ENCODE data around the gene LGALS3BP.
"Not testable (repeated sequence)": the region's sequence is repeated elsewhere in the genome, so short reads cannot be mapped to it uniquely, and the experiment has no call there.

Gene LGALS3BP, protein sequence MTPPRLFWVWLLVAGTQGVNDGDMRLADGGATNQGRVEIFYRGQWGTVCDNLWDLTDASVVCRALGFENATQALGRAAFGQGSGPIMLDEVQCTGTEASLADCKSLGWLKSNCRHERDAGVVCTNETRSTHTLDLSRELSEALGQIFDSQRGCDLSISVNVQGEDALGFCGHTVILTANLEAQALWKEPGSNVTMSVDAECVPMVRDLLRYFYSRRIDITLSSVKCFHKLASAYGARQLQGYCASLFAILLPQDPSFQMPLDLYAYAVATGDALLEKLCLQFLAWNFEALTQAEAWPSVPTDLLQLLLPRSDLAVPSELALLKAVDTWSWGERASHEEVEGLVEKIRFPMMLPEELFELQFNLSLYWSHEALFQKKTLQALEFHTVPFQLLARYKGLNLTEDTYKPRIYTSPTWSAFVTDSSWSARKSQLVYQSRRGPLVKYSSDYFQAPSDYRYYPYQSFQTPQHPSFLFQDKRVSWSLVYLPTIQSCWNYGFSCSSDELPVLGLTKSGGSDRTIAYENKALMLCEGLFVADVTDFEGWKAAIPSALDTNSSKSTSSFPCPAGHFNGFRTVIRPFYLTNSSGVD

DNA sequence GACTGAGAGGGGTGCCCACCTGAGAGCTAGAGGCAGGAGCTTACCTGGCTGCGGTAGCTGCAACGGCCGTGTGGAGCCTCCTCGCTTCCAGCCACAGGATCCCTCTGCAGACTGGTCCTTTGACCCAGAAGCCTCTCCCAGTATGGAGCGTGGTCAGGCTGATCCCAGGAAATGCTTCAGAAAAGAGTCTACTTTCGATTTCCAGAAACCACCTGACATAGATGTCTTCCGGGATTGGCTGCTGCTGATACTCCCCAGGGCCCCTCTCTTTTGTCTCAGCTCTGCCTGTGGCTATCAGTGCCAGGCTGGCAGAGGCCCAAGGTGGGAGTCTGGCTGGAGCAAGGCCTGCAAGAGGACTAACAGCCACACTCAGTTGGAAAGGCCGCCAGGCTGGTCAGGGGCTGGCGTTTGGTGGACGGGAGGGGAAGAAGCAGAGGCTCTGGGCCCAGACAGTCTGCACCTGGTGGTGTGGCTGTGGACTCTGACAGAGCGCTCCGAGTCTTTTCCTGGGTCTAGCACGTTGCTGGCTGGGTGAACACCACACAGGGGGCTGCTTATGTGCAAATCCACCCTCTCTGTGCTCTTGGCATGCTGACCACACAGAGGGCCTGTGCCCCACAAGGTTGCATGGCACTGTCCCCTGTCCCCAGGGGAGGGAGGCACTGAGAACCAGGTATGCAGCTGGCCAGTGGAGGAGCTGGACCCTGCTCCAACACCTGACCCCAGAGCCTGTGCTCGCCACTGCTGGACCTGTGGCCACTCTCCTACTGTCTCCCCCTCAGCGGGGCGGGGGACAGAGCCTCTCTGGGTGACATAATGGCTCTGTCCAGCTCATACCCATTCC, at the start of gene LGALS3BP:
LGALS3BP (minus strand) TSS at position 144 of the 844 bp plus-strand sequence. CDS start 2,732 bp downstream, outside the sequence.
- peak; percentile 67 for DNase-seq (ENCODE audit: low spot score)

GRCh38 chr17:79028496-79029326, 49.0 kb upstream of the LGALS3BP start:
- DNase-seq (ENCODE audit: low spot score): no peak

- peak; percentile 38 for DNase-seq (ENCODE audit: low spot score)
Observed at GRCh38 chr17:79027925-79028491, 48.3 kb upstream of the LGALS3BP start.

- DNase-seq (ENCODE audit: low spot score): no peak
Observed at GRCh38 chr17:79027274-79027924, 47.7 kb upstream of the LGALS3BP start.

DNA sequence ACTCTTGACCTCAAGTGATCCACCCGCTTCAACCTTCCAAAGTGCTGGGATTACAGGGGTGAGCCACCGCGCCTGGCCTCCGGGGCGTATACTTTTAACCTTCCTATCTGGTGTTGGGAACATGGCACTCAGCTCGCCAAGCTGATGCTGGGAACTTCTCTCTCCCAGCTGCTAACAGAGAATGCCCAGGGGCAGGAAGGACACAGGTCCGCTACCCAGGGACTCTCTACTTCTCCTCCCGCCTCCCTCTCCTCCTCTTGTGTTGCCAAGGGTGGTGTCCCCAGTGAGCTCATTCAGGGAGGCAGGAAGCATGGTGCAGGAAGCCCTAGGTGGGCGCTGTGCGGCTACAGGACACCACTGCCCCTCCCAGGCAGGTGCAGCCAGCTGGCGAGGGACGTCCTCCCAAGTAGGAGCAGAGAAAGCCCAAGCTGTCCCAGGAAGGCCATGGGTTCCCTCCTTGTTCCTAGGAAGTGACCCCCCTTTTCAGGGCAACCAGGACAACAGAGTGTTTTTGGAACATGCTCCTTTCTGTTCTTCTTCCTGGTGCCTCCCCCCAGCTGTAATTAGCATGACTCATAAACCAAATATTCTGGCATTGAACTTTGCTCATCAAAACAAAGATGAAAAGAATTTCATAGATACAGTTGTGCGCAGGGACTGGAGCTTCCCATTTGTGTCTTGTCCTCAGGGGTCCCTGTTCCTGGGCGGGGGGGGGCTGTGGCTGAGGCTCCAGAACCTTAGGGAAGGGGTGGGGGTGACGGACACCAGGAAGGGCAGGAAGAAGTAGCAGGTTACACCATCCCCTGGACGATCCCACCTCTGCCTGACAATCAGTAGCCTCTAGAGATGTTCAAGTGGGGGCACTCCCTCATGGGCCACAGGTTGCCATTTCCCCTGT, 46.9 kb upstream of the LGALS3BP start:
- DNase-seq (ENCODE audit: low spot score): peak; percentile 83

DNA sequence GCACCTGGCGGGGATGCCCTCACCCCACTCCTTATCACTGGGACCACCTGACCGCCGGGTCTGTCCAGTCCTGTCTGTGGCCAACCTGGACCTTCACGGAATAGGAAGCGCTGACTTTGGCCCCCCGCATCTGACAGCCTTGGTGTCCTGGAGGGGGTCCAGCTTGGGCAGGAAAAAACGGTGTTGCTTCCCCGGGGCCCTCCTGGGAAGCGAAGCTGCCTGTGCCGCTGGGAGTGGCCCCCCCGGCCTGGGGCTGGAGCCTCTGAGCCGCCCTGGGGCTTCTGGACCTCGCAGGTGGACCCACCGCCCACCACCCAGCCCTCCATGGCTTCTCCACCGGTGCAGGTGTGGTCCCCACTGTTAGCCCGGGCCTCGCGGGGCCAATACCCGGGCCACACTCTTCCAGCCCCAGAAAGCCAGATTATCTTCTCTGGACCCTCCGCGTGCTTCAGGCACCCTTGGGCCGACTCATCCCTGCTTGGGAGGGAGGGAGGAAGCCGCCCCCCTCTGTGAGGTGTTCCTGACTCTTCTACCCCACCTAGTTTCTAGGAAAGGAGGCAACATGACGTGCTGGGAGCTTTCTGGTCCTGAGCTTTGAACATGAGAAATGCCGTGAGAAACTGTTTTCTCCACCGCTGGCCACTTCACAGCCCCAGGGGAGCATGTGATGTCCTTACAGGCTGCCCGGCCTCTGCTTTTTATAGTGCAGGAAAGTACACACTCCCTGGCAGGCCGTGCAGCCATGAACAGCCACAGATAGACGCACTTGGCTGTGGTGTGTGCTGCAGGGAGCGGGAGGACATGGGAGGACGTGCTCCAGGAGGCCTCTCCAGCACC, 45.4 kb upstream of the LGALS3BP start:
- DNase-seq (ENCODE audit: low spot score): no peak

DNA sequence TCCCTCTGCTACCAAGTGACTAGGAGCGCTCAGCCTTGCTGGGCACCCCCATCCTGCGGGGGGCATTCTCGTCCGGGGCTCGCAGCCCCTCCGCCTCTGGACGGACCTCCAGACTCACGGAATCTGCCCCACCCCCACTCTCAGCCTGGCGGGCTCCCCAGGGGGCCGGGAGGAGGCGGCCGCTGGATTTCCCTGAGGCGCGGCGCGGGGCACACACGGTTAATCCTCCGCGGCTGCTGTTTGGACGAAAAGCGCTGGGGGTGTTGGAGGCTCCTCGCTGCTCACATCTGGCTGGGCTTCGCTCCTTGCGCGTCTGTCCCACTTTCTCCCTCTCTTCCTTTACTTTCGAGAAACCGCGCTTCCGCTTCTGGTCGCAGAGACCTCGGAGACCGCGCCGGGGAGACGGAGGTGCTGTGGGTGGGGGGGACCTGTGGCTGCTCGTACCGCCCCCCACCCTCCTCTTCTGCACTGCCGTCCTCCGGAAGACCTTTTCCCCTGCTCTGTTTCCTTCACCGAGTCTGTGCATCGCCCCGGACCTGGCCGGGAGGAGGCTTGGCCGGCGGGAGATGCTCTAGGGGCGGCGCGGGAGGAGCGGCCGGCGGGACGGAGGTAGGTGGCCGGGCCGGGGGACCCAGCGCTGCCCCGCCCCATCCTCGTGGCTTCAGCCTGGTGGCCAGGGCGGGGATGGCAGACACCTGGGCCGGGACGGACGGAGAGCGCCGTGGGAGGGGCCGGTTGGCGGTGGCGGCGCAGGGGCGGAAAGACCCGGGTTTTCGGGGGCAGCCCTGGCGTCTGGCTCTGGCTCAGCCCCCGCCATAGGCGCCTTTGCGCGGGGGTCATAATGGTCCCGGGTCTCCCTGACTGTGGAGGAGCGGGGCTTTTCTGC, 44.4 kb upstream of the LGALS3BP start, which contains the start of gene C1QTNF1:
C1QTNF1 (plus strand) TSS at position 284 of the 886 bp plus-strand sequence. CDS start 19,800 bp downstream, outside the sequence.
- peak; percentile 64 for DNase-seq (ENCODE audit: low spot score)

DNA sequence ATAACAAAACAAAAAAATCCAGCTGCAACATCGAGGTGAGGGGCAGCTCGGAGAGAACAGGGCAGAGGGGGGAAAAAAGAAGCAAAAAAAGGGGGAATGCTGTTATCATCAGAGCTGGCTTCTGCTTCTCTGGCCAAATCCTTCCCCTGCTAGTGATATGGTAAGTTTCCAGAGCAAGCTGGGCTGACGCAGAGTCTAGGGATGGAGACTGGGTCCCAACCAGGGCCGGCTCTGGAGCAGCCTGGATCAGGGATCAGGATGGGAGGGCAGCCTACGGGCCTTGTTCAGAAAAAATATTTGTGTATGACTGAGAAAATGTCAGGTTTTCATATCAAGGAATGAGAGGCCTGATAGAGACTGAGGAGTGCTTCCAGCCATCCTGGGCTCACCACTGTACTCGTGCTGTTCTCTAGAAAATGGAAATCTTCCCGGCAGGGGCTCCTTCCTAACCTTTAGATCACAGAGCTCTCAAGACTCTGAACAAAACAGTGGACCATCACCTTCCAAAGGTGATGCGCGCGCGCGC, 43.5 kb upstream of the LGALS3BP start:
- no peak for DNase-seq (ENCODE audit: low spot score)

DNA sequence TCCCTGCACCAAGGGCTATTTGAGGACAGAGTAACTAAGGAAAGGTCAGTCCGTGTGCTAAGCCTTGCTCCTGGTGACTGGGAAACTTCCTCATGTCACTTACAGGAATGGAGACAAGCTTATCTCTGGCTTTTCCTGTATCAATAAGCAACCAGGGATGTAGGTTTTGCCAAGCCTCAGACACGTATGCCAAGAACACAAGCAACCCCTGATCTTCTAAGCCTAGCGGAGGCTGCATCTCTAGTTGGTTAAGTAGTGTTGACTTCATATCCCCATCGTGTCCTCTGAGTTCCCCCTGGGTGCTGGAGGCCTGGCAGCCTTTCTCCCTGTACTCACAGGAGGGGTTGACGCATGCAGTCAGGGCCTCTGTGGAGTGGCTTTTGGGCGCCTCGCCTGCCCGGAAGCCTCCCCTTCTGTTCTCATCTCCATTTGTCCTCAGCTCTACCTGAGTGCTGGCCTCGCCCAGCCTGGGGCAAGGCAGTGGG, 42.8 kb upstream of the LGALS3BP start:
- DNase-seq (ENCODE audit: low spot score): no peak

GRCh38 chr17:79021929-79022328, 42.2 kb upstream of the LGALS3BP start:
- DNase-seq (ENCODE audit: low spot score): not testable (repeated sequence)

DNA sequence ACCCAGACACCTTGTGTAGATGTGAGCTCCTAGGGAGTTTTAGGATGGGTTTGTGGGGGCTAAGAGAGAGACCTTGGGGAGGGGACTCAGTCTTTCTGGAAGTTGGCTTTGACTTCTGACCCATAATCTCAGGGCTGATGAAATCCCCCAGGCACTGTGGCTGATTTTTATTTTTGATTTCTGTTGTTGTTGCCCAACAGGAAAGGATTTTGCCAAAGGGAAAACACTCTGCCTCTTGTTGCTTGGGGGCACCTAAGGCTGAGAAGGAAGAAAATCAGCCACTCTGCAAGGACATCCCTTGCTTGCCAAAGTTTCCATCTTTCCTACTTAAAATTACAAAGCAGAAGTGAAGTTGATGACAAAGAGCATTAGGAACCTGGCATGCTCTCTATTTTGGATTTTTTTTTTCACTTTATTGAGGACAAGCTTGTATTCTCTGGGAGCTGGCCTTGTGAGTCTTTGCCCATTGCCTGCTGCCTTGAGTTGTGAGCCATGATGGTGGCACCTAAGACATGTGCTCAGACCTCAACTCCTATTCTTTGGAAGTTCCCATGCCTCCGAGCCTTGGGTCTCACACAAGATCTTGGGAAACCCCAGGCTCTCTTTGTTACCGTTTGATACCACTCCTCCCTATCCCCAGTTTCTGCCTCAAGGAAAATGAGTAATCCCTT, 41.0 kb upstream of the LGALS3BP start:
- DNase-seq (ENCODE audit: low spot score): no peak

GRCh38 chr17:79019632-79020584, 40.2 kb upstream of the LGALS3BP start:
- DNase-seq (ENCODE audit: low spot score): peak; percentile 78

- DNase-seq (ENCODE audit: low spot score): no peak
Observed at GRCh38 chr17:79019261-79019631, 39.5 kb upstream of the LGALS3BP start.

DNA sequence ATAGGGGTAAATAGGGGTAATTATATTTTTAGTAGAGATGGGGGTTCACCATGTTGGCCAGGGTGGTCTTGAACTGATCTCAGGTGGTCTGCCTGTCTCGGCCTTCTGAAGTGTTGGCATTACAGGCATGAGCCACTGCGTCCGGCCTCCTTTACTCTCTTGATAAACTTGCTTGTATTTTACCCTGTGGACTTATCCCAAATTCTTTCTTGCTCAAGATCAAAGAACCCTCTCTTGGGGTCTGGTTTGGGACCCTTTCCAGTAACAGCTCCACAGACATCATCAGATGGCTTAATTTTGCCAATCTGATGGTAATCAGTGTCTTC, 38.6 kb upstream of the LGALS3BP start:
- DNase-seq (ENCODE audit: low spot score): no peak

DNA sequence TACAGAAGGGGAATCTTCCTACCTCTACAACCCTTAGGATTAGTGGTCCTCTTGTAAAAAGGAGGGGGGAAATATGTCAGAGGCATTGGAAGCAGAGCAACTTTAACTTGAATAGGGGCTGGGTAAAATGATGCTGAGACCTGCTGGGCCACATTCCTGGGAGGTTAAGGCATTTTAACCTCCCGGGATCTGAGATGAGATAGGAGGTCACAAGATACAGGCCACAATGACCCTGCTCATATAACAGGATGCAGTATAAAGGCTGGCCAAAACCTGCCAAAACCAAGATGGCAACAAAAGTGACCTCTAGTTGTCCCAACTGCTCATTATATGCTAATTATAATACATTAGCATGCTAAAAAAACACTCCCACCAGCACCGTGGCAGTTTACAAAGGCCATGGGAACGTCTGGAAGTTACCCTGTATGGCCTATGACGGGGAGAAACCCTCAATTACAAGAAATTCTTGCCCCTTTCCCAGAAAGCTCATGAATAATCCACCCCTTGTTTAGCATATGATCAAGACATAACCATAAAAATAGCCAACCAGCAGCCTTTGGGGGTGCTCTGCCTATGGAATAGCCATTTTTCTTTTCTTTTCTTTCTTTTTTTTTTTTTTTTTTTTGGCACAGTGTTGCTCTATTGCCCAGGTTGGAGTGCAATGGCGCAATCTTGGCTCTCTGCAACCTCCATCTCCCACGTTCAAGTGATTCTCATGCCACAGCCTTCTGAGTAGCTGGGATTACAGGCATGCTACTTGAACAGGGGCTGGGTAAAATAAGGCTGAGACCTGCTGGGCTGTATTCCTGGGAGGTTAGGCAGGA, 38.0 kb upstream of the LGALS3BP start:
- no peak for DNase-seq (ENCODE audit: low spot score)

Data from GM03348 (cell line).